Neutrophil (primary cell): ENCODE measurements around the gene PLBD2.
"Not testable (repeated sequence)": the region's sequence is repeated elsewhere in the genome, so short reads cannot be mapped to it uniquely, and the experiment has no call there.

ENCODE experiments used
- H3K27ac ChIP-seq: fragments of 200-600 bp; sonication (generic); 2 replicates; pipeline ENCODE4 v1.5.1; 2016; ENCODE audit warnings: mild to moderate bottlenecking, moderate library complexity
- H3K27me3 ChIP-seq: fragments of 200-600 bp; sonication (generic); 2 replicates; pipeline ENCODE4 v1.6.0; 2016; ENCODE audit warnings: mild to moderate bottlenecking
- H3K36me3 ChIP-seq: fragments of 200-600 bp; sonication (generic); 2 replicates; pipeline ENCODE4 v1.5.1; 2017
- H3K4me1 ChIP-seq, 2 experiments: fragments of 200-600 bp in 1 of 2; sonication (generic) in 1 of 2; 1 replicate in 1 of 2; 2 replicates in 1 of 2; pipeline versions ENCODE4 v1.5.1 to v1.6.1; 2013 to 2016; ENCODE audit warnings: low read depth in 1 of 2, low read length in 1 of 2, mild to moderate bottlenecking in 1 of 2, moderate library complexity in 1 of 2; ENCODE audit not compliant: control insufficient read depth in 1 of 2, insufficient read depth in 1 of 2
- H3K4me3 ChIP-seq, 2 experiments: fragments of 200-600 bp in 1 of 2; sonication (generic) in 1 of 2; 1 replicate in 1 of 2; 2 replicates in 1 of 2; pipeline ENCODE4 v1.5.1; 2013 to 2016; ENCODE audit warnings: low read depth in 1 of 2, low read length in 1 of 2, mild to moderate bottlenecking in 1 of 2, moderate library complexity in 1 of 2
- H3K9me3 ChIP-seq: fragments of 200-600 bp; sonication (generic); 2 replicates; pipeline ENCODE4 v1.5.1; 2016
- CTCF ChIP-seq: fragments of 200-600 bp; sonication (generic); IDR thresholded peaks from 2 replicates; pipeline ENCODE4 v1.5.1; 2016; ENCODE audit warnings: antibody characterized with exemption

Gene PLBD2

GRCh38 chr12:113347892-113348291 is 10.5 kb upstream of the PLBD2 start:
- no peak for TF ChIP-seq CTCF
- Histone ChIP-seq H3K27me3 (no peaks in the 10 kb centered on the region), H3K27ac (no peak overlapping the region), H3K9me3 (no peaks in the 10 kb centered on the region), H3K4me1 (no peaks in the 10 kb centered on the region), H3K4me3 (no peak overlapping the region), H3K36me3 (no peaks in the 10 kb centered on the region)

GRCh38 chr12:113348849-113349536 is 9.4 kb upstream of the PLBD2 start:
- no peaks in the 10 kb centered on the region for H3K36me3 ChIP-seq
- no peaks in the 10 kb centered on the region for H3K27me3 ChIP-seq
- no peaks in the 10 kb centered on the region for H3K9me3 ChIP-seq
- H3K4me3 ChIP-seq: no peak overlapping the region
- no peak overlapping the region for H3K27ac ChIP-seq
- no peak for TF ChIP-seq CTCF
- no peaks in the 10 kb centered on the region for H3K4me1 ChIP-seq

- Histone ChIP-seq H3K4me1 (no peaks in the 10 kb centered on the region), H3K4me3 (no peak overlapping the region), H3K9me3 (no peaks in the 10 kb centered on the region), H3K36me3 (no peaks in the 10 kb centered on the region), H3K27me3 (no peaks in the 10 kb centered on the region), H3K27ac (no peak overlapping the region)
- TF ChIP-seq CTCF: no peak
Measured at GRCh38 chr12:113351089-113351488, 7.3 kb upstream of the PLBD2 start.

GRCh38 chr12:113354192-113354591 is 4.2 kb upstream of the PLBD2 start:
- H3K4me3 ChIP-seq, H3K27ac ChIP-seq, H3K27me3 ChIP-seq, H3K9me3 ChIP-seq, H3K36me3 ChIP-seq: not testable (repeated sequence)
- peaks cover 10 to 14% of the 10 kb centered on the region in 2 experiments for H3K4me1 ChIP-seq

GRCh38 chr12:113359133-113359938 is 949 bp downstream of the PLBD2 start:
- Histone ChIP-seq H3K4me1 (peaks cover 10 to 14% of the 10 kb centered on the region in 2 experiments), H3K27ac (peak overlapping the region; percentile 58), H3K27me3 (peaks cover 15% of the 10 kb centered on the region), H3K4me3 (peak overlapping the region; percentile 64 to 71), H3K9me3 (no peaks in the 10 kb centered on the region), H3K36me3 (no peaks in the 10 kb centered on the region)
- TF ChIP-seq CTCF: no peak
